Calu3 (cell line): ENCODE results near the gene KRTAP5-6. TPM values are rescaled to one million over a fixed set of nuclear protein-coding genes. Genes with fewer than 3 reads are reported as not detected.
"Not testable (repeated sequence)": the region's sequence is repeated elsewhere in the genome, so short reads cannot be mapped to it uniquely, and the experiment has no call there.

ENCODE experiments used
- BruUV-seq: library from RNA; stranded (reverse); fragments of 400-500 nt; replicated peaks from 2 replicates; lab custom pipeline; 2021; lab: Mats Ljungman, UMichigan
- CTCF ChIA-PET: fragments of 300-600 bp; sonication (Branson Sonifier 250); formaldehyde crosslinking; loops from one replicate; lab custom pipeline; 2022; ENCODE audit warnings: antibody characterized with exemption; lab: Charles Lee
- DNase-seq: peaks from one replicate; pipeline ENCODE4 v3.0.0; 2022
- H3K27ac Mint-ChIP-seq: one replicate; pipeline ENCODE4 v1.8.0; 2022; ENCODE audit warnings: mixed read lengths; ENCODE audit not compliant: unreplicated experiment
- H3K27me3 Mint-ChIP-seq: one replicate; pipeline ENCODE4 v1.8.0; 2022; ENCODE audit warnings: mixed read lengths; ENCODE audit not compliant: unreplicated experiment
- H3K36me3 Mint-ChIP-seq: one replicate; pipeline ENCODE4 v1.8.0; 2022; ENCODE audit warnings: mild to moderate bottlenecking, moderate library complexity, mixed read lengths; ENCODE audit not compliant: insufficient read depth, unreplicated experiment
- H3K4me1 Mint-ChIP-seq: one replicate; pipeline ENCODE4 v1.8.0; 2022; ENCODE audit warnings: mild to moderate bottlenecking, low read depth, mixed read lengths; ENCODE audit not compliant: unreplicated experiment
- H3K4me3 Mint-ChIP-seq: one replicate; pipeline ENCODE4 v1.8.0; 2022; ENCODE audit warnings: mild to moderate bottlenecking, low read depth, moderate library complexity, mixed read lengths; ENCODE audit not compliant: unreplicated experiment
- H3K9me3 Mint-ChIP-seq: one replicate; pipeline ENCODE4 v1.8.0; 2022; ENCODE audit warnings: low read depth, mixed read lengths; ENCODE audit not compliant: unreplicated experiment
- intact Hi-C: fragments of 100-400 bp; cut with micrococcal nuclease; formaldehyde crosslinking; loops from one replicate; pipeline ENCODE4 v1.10.0; 2022; ENCODE audit not compliant: unreplicated experiment
- total RNA-seq: library from RNA; stranded (reverse); gene quantifications from 2 replicates; pipeline ENCODE4 v1.2.3, GENCODE V29; 2022
- TF ChIP-seq, protein P1 (sequence below): fragments of 200-600 bp; IDR thresholded peaks from one replicate; pipeline ENCODE4 v1.8.0; 2022; ENCODE audit warnings: antibody characterized with exemption; ENCODE audit not compliant: unreplicated experiment

KRTAP5-6 gene
- total RNA-seq, 1 experiment from 2014 or later: not detected

DNA sequence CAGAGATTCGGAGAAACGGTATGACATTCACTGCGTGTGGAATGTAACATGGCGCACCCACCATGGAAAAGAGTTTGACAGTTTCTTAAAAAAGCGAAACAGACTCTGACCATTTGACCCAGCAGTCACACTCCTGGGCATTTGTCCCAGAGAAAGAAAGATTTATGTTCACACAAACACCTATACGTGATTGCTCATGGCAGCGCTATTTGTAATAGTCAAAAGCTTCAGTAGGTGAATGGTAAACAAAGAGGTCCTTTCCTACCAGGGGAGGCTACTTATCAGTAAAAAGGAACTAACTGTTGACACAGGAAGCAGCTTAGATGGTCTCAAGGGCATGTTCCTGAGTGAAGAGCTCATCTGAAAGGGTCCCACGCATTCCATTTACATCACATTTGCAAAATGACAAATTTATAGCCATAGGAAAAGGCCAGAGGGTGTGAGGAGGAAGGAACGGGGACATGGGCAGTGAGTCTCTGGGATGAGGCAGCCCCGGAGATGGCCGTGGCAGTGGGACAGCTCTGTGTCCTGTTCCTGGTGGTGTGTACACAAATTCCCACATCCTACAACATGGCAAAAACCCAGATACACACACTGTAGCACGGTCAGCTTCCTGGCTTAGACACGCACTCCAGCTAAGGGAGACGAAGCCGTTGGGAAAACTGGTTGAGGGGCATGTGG lies 14.6 kb upstream of the KRTAP5-6 start:
- H3K36me3 Mint-ChIP-seq: no peaks in the 10 kb centered on the region
- no peak overlapping the region for H3K27ac Mint-ChIP-seq
- no peaks in the 10 kb centered on the region for H3K9me3 Mint-ChIP-seq
- intact Hi-C loops: no loop called here
- no peak overlapping the region for H3K4me3 Mint-ChIP-seq
- CTCF ChIA-PET: interaction anchor here (1.0 kb wide), 1 partner anchor 30 kb away, joined by 4 read pairs; no protein-coding TSS in a partner anchor
- no peak for DNase-seq
- TF ChIP-seq, protein P1, sequence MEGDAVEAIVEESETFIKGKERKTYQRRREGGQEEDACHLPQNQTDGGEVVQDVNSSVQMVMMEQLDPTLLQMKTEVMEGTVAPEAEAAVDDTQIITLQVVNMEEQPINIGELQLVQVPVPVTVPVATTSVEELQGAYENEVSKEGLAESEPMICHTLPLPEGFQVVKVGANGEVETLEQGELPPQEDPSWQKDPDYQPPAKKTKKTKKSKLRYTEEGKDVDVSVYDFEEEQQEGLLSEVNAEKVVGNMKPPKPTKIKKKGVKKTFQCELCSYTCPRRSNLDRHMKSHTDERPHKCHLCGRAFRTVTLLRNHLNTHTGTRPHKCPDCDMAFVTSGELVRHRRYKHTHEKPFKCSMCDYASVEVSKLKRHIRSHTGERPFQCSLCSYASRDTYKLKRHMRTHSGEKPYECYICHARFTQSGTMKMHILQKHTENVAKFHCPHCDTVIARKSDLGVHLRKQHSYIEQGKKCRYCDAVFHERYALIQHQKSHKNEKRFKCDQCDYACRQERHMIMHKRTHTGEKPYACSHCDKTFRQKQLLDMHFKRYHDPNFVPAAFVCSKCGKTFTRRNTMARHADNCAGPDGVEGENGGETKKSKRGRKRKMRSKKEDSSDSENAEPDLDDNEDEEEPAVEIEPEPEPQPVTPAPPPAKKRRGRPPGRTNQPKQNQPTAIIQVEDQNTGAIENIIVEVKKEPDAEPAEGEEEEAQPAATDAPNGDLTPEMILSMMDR: no peak
- BruUV-seq: no TSS peak
- peaks cover 51% of the 10 kb centered on the region for H3K27me3 Mint-ChIP-seq
- no peaks in the 10 kb centered on the region for H3K4me1 Mint-ChIP-seq

DNA sequence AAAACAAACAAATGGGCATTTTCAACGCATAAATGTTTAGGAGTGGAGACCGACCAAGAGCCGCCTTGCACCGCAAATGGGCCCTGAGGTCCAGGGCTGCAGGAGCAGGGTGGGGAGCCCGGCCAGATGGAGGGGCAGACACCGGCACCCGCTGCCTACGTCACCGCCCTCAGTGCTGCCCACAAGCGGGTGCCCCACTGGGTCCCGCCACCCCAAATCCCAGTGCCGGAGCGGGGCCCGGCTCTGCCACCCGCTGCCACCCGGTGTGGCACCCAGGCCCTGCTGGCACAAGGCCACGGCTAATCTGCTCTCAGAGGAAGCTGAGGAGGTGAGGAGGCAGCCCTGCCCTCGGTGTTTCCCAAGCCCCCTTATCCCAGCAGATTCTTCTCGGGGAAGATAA lies 13.8 kb upstream of the KRTAP5-6 start:
- BruUV-seq, H3K9me3 Mint-ChIP-seq, intact Hi-C loops, H3K4me1 Mint-ChIP-seq, H3K27ac Mint-ChIP-seq, H3K4me3 Mint-ChIP-seq, H3K36me3 Mint-ChIP-seq, DNase-seq, CTCF ChIA-PET: not testable (repeated sequence)
- H3K27me3 Mint-ChIP-seq: peaks cover 48% of the 10 kb centered on the region

DNA sequence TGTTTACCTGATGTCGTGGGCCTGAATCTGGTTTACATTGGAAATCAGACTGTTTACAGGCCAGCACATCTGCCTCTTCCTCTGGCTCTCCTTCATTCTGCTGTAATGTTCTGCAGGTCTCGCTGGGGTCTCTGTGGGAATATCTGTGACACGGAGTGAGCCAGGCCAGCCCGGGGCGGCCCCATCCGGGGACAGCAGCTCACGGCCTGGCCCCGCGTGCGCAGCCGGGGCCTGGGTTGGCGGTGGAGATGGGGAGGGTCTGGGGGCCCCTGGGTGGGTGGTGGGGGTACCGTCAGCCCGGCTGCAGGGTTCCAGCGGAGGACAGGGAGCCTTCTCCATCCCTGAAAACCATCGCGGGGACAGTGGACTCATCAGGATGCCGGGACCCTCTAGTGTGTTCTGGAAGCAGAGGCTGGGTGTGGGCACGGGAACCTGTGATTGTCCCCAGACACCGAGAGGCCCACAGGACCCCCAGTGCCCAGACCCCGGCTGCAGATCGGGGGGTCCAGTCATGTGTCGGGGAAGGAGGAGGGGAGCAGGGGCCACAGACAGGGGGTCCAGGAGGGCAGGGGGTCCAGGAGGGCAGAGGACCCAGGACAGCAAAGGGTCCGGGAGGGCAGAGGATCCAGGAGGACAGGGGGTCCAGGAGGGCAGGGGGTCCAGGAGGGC lies 13.0 kb upstream of the KRTAP5-6 start:
- H3K27ac Mint-ChIP-seq, DNase-seq, CTCF ChIA-PET: not testable (repeated sequence)

DNA sequence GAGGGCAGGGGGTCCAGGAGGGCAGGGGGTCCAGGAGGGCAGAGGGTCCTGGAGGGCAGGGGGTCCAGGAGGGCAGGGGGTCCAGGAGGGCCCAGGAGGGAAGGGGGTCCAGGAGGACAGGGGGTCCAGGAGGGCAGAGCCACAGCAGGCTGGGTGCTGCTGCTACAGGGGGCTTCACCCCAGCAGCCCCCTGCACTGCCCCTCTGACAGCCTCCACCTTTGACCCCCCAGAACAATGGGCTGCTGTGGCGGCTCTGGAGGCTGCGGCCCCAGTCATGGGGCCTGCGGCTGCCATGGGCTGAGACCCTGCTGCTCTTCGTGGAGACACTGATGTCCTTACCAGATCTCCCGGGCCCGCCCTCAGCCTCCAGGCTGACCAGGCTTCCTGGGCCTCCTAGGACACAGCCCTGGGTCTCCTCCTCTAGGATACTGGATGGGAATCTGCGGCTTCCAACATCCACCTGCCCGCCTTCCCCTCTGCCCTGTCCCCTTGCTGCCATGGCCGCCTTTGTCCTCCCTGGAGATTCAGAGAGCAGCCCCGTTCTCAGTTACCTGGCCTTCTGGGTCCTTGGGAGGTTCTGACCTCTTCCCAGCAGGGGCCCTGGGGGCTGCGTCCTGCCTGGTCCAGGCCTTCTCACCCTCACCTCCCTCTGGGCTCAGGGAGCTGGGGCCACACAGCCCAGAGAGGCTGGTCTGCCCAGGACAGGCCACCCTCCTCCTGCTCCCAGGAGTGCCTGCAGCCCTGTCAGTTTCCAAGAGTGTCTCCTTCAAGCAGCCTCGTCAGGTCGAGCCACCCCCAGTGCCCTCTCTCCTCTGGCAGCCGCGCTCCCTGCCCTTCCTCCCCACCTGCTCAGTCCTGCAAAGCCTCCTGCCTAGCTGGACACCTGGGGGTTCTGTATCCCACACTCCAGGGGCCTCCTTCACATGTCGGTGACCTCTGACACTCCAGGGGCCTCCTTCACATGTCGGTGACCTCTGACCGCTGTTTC lies 11.8 kb upstream of the KRTAP5-6 start:
- H3K27ac Mint-ChIP-seq, H3K4me3 Mint-ChIP-seq, CTCF ChIA-PET, intact Hi-C loops, H3K4me1 Mint-ChIP-seq, BruUV-seq, H3K36me3 Mint-ChIP-seq, DNase-seq, H3K9me3 Mint-ChIP-seq: not testable (repeated sequence)
- H3K27me3 Mint-ChIP-seq: peaks cover 64% of the 10 kb centered on the region

More for the DNA sequence above, 13.0 kb upstream of the KRTAP5-6 start:
- H3K4me3 Mint-ChIP-seq, H3K4me1 Mint-ChIP-seq, H3K36me3 Mint-ChIP-seq, H3K9me3 Mint-ChIP-seq, BruUV-seq, intact Hi-C loops: not testable (repeated sequence)
- H3K27me3 Mint-ChIP-seq: peaks cover 53% of the 10 kb centered on the region

- DNase-seq, CTCF ChIA-PET, BruUV-seq, H3K27ac Mint-ChIP-seq, H3K9me3 Mint-ChIP-seq, H3K36me3 Mint-ChIP-seq, intact Hi-C loops, H3K4me1 Mint-ChIP-seq, H3K4me3 Mint-ChIP-seq: not testable (repeated sequence)
- peaks cover 74% of the 10 kb centered on the region for H3K27me3 Mint-ChIP-seq
These were observed 10.8 kb upstream of the KRTAP5-6 start for GRCh38 chr11:1686220-1686619.

GRCh38 chr11:1688336-1688947 lies 8.6 kb upstream of the KRTAP5-6 start:
- not testable (repeated sequence) for H3K9me3 Mint-ChIP-seq, BruUV-seq

DNA sequence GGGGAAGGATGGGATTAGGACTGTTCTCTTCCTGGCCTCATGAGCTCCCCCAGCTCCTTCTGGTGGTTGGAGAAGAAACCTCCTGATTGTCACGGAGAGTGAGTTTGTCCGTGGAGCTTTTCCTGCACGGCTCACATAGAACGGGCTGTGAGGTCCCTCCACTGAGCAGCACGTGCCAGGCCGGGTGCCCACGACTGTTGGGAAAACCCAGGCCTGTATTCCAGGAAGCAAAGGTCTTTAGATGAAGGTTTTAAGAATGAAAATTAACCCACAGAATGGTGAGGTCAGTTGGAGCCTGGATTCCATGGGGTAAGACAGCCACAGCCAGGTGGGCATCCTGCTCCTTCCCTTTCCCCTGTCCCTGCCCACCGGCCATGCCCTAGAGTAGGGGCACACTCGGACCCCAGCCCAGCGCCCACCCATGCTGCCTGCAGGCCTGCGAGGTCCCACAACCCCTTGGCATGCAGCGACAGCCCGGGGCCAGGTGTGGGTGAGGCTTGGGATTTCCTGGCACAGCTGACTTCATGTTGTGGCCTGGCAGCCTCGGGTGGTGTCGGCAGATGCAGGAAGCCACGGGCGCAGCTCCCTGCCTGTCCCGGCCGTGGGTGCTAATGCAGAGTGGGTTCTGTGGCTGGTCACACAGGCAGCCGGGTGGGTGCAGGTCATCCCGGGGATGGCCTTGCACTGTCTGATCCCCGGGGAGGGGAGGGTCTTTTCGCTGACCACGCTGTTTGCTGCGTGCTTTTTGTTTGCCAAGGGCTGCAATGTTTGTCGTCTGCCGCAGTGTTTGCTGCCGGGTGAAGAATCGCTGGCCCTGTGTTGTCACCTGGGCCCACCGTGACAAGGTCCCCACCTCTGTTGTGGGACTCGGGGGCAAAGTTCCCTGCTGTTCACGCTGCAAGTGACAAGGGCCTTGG lies 7.5 kb upstream of the KRTAP5-6 start:
- peaks cover 16% of the 10 kb centered on the region for H3K4me1 Mint-ChIP-seq
- CTCF ChIA-PET, BruUV-seq, H3K9me3 Mint-ChIP-seq, H3K36me3 Mint-ChIP-seq, H3K4me3 Mint-ChIP-seq, DNase-seq, H3K27ac Mint-ChIP-seq: not testable (repeated sequence)
- H3K27me3 Mint-ChIP-seq: peaks cover 73% of the 10 kb centered on the region
- intact Hi-C loops: loop anchor here (5.0 kb wide), 1 partner anchor 463 kb away; no protein-coding TSS in a partner anchor

More at GRCh38 chr11:1688336-1688947, 8.6 kb upstream of the KRTAP5-6 start:
- H3K36me3 Mint-ChIP-seq, CTCF ChIA-PET, H3K4me1 Mint-ChIP-seq, intact Hi-C loops, H3K27ac Mint-ChIP-seq, H3K4me3 Mint-ChIP-seq, DNase-seq: not testable (repeated sequence)
- H3K27me3 Mint-ChIP-seq: peaks cover 73% of the 10 kb centered on the region
